Stimulated activated CD8-positive, alpha-beta memory T cell treated with anti-CD3 and anti-CD28 coated beads, Interleukin-4, amount 100 ng/mL, for 4 hours (primary cell): ENCODE results near the gene GABRB3.

Experiments used
- DNase-seq, 2 donors: peaks; one replicate each; pipeline ENCODE4 v3.0.0-alpha.2; 2020; ENCODE audit warnings: low read depth in 2 of 2, low spot score in 1 of 2

Gene GABRB3

DNA sequence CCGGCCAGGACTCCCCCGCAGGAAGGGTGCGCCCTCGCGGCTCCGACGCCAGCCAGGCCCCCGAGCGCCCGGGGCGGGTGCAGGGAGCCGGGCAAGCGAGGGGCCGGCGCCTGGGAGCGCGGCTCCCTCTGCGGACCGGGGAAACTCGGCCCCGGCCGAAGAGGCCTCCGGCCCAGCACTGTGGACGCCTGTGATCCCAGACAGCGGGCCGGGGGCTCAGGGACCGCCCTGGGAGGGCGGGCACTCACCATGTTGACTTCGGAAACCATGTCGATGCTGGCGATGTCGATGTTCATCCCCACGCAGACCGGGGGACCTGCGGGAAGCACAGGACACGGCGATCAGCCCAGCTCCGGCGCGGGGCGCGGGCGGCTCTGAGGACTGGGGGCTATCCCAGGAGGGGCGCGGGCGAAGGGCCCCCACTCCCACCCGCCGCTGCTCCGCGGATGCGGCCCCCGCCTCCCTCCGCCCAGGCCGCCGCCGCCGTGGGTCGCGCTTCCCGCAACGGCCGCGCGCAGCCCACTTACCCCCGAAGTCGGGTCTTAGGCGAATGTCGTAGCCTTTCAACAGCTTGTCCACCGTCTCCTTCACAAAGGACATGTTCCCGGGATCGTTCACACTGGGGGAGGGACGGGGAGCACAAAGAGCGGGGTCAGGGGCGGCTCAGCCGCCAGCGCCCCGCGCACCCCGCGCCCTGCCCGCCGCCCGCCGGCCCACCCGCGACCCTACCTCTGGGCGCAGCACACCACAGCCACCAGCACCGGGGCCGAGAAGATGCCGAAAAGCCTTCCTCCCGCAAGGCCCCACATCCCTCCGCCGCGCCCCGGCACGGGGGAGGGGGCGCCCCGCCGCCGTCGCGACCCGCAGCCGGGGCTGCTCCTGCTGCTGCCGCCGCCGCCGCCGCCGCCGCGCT lies at the start of gene GABRB3:
TSS of gene GABRB3 (minus strand) at position 913 of the 913 bp plus-strand sequence.
- DNase-seq: no peak

DNA sequence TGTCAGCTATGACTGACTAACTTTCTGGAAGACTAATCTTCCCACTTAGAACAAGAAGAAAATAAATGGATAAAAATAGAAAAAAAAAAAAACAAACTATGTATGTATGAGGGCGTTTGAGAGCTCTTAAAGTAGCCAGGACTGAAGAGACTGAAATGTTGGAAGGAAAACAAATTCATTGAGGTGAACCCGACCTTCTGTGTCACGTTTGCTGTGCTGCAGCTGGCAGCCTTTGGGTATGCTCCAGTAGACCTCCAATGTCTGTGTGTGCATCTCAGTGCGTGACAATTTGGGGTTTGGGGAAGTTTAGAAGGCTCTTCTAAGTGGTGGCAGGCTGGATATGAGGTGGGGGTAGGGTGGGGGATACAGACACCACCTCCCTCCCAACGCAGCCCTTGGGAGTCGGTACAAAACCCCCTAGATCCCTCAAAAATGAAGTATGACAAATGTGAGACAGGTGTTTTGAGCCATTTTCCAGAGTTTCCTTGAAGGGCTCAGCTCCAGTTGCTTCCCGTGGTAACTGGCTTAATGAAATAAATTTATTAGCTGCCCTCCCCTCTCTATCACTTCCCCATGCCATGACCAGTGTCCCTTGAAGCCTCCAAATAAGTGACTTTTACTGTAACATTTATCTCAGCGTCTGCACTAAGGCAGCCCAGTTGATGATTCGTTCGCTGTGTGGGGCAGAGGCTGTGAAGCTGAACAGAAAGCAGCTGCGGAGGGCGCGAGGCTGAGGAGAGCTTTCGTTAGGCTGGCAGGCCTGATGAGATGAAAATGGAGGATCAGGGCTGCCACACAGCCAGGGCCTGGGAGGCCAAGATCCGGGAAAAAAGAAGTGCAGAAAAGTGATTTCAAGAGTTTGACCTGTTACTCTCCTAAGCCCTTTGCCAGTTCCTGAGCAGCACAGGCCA lies 34.9 kb upstream of the GABRB3 start:
- no peak for DNase-seq

DNA sequence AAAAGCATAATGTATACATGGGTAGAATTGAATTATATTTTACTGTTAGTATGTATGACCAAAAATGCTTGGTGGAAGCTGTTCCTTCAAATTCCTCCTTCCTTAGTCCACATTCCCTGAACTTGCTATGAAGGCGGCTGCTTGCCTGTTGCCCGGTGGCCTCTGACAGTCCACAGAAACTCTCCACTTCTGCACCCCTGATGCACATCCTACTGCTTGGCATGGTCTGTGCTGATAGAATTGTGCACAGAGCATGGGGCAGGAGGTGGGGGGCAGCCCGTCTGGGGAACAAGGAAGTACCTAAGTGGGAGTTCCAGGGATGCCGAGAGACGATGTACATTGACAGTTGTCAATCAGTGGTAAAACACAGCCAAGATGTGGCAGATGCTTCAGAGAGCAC lies 33.7 kb upstream of the GABRB3 start:
- DNase-seq: no peak

DNA sequence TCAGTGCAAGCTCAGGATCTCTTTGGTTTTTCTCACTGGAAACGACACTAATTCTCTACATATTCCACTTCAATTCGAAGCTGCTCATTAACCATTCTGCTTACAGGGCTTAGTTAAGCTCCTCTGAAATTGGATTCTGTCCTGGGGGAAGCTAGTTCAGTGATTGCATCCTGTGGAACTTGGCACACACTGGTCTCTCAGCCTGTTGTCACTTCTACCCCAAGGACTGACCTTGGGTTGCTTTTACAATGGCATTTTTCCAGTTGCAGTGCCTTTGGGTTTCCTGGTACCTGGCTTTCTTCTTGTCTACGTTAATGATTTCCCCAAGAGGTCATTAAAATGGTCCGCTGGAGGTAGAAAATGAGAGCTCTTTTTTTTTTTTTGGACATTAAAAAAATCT lies 33.3 kb upstream of the GABRB3 start:
- no peak for DNase-seq

DNA sequence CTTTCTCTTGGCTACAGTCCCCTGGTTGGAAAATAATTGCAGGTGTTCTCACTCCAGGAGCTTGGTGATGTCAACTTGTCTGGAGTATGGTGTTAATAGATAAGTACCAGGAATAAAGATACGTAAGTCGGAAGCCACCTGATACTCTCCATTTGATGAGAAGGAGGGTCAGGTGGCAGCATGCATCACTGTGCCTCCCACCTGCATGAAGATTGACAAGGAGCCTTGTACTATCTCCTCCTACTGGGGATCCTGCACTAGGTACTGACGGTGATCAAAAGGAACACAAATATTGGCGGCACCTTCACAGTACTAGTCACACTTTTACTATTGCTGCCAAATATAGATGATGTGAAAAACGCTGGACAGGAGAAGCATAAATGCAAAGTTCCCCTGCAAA lies 32.6 kb upstream of the GABRB3 start:
- DNase-seq: no peak

DNA sequence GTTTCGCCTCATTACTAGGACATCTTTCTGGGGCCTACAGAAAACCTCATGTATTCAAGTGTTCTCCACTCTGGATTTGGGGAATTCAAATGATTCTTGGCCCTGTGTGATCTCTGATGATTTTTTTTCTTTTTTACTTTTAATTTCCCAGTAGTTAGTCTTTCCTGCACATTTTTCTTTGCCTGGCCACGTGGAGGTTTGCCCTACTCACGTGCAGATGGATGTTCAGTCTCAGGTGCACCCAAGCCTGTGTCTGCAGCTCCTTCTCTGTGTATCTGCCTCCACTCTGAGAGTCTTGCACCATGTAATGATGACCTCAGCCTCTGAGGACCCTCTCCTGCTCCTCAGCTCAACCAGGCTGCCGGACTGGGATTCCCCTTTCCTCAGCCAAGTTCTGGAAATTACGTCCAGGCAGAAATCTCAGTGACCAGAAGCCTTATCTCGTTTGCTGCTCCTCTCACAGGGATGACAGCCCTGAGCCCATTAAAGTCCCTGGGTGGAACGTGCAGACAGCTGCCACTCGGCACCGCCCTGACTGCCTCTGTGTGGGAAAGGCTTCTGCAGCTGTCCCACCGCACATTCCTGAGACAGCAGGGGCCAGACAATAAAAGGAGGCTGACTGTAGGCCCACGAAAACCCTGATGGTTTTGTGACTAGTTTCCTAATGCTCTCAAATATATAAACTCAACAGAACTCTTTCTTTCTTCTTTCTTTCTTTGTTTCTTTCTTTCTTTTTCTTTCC lies 31.4 kb upstream of the GABRB3 start:
- no peak for DNase-seq

DNA sequence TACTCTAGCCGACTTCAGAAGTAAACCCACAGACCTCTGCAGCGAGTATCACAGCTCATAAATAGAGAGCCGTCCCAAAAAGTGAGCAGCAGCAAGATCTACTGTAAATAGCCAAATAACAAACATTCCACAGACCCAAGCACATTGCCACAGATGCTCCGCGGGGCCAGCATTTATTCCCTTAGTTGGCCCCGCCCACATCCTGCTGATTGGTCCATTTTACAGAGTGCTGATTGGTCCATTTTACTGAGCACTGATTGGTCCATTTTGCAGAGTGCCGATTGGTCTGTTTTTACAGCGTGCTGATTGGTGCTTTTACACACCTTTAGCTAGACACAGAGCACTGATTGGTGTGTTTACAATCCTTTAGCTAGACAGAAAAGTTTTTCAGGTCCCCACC lies 17.3 kb upstream of the GABRB3 start:
- no peak for DNase-seq

DNA sequence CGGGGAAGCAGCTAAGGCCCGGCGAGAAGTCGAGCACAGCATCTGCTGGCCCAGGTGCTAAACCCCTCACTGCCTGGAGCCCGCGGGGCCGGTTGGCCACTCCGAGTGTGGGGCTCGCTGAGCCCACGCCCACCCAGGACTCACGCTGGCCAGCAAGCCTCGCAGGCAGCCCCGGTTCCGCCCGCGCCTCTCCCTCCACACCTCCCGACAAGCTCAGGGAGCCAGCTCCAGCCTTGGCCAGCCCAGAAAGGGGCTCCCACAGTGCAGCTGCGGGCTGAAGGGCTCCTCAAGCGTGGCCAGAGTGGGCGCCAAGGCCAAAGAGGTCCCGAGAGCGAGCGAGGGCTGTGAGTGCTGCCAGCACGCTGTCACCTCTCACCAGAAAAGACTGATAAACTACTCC lies 8.9 kb upstream of the GABRB3 start:
- DNase-seq: no peak

DNA sequence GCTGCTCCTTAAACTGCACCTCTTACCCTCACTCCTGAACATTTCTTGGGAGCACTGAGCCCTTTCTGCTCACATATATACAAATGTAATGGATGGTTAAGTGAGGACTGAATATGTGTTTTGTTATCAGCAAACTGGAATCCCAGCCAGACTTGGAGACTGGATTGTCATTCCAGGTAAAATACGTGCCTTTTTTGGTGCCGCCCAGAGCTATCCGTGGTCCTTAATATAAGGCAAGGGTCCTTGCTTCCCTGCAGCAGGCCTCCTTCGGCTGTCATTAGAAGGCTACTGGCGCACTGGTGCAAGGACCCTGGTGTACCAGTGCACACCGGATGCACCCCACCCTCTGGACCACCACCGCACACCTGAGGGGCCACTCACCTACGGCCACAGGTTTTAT lies 1.1 kb upstream of the GABRB3 start:
- no peak for DNase-seq

DNA sequence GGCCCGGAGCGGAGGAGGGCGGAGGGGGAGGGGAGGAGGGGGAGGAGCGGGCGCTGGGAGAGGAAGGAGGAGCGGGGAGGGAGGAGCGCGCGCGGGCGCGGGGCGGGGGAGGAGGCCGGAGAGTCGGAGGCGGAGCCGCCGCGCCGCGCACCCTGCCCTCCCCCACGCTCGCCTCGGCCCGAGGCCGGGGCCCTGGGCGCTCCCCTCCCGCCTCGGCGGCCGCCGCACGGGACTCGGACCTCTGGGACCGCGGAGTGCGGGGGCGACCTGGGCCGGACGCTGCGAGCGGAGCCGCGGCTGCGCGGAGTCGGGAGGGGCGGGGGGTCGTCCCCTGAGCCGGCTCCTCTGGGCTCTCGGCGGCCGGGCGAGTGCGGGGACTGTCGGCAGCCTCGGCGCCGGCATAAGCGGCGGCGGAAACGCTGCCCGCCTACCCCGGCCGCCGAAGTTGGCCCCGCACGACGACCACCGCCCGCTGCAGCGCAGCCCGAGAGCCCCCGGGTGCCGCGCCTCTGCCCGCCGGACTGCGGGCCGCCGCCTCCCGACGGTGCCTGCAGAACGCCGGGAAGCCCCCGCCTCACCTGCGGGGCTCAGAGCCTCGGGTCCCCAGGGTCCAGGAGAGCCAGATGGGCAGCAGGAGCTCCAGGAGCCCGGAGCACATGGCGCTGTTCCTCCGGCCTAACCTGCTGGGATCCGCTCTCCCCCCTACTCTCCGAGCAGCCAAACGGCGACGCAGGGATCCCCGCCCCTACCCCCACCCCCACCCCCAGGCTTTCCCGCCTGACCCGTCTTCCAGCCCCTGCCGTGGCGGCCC lies 406 bp upstream of the GABRB3 start:
- no peak for DNase-seq

DNA sequence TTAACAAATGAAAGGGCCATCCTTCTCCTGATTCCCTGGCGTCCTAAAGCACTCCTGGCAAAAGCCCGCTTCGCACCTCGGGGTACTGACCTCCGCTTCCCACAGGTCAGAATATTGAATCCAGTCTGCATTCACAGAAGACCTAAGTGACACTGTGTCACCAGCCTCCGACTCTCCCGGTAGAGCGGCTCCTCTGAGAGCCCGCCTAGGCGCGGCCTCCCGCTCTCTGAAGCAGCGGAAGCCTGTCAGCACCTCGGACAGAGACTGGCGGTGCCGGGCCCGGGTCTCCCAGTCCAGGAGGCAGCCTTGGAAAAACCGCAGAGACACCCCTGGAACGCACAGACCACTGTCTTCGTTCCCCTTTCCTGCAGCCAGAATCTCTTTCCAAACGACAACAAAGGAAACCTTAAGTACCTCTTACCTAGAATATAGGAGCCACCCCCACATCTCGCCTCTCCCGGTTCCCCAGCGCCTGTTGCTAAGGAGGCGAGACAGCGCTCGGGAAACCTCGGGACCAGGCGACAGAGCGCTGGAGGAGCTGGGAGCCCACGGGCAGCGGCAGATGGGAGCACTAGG lies 1.2 kb downstream of the GABRB3 start:
- no peak for DNase-seq

DNA sequence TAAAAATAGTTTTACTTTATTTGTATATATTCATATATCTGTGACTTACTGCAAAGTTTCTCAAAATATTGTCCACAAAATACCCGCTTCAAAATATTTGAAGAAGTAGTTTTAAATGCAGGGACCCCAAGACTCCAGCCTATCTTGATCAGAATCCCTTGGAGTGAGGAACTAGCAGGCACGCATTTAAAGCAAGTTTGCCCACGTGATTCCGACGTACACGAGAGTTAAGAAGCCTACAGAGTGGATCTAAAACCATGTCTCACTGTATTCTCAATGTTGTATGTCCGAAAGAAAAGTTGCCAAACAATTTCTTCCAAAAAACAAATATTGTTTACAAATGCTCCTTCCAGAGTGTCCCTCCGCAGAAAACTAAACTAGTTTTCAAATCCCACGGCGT lies 1.7 kb downstream of the GABRB3 start:
- no peak for DNase-seq

DNA sequence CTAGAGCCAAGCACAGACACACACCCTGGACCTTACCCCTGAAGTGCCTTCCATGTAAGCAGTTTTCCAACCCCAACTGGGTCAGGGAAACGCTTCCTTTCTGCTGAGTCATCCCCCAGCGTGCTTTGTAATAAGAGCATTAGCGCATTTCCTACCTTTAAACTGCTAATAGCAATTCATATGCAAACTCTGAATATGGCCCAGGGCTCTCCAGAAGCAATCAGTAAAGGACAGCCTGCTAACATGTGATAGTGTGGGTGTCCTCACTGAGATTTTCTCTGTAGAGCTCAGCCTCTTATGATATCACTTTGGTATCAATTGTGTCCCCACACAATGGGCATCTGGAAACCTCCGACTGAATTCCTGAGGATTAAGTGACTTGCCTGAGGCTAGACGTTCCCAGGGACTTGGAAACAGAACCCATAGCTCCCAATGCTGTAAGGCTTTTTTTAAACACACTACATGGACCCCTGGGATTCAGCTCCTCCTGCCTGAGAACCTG lies 5.6 kb downstream of the GABRB3 start:
- no peak for DNase-seq

DNA sequence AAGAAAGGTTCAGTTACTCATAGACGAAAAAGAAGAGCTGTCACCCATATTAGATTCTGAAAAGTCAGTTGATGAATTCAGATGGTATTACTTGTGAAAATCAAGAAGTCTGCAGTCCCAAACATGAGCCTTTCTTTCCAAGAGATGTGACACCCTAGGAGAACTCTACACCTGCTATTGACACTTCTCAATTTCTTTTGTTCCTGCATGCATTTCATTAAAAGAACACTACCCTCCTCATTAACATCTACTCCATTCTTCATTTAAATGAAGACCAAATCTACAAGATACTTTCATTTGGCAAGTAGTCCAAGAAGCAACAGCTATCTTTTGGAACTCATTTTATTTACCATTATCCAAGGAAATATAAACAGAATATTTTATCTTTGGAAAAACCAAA lies 6.6 kb downstream of the GABRB3 start:
- DNase-seq: no peak

DNA sequence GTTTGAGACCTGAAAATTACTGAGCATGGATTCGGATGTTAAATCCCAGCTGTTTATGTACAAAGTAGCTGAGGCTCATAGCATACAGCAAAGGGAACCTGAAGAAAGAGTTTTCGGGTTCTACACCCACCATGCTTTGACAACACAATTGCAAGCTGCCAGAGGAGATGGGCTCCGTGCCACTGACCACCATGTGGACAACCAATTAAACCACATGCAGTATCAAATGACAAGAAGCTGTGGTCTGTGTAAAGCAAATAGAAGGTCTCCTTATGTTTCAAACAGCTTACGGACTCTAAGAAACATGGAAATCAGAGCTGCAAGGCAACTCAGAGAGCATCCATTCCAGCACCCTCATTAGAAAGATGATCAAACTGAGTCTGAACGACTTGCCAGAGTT lies 12.9 kb downstream of the GABRB3 start:
- DNase-seq: no peak

DNA sequence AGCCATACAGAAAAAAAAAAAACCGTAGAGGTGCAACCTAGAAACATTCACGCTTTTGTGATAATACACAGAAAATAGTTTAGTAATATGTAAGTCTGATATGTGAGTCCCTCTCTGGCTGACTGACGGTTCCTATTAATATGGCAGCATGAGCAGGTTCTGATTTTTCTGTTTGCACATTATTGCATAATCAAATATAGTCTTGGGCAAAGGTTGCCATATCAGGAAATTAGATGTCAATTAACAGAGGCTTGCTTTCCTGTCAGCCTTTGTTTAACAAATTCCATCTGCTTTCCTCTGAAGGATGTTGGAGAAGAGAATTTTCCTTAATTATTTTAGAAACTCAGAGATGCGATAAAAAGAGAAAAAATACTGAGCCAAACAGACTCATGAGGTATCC lies 14.8 kb downstream of the GABRB3 start:
- no peak for DNase-seq

DNA sequence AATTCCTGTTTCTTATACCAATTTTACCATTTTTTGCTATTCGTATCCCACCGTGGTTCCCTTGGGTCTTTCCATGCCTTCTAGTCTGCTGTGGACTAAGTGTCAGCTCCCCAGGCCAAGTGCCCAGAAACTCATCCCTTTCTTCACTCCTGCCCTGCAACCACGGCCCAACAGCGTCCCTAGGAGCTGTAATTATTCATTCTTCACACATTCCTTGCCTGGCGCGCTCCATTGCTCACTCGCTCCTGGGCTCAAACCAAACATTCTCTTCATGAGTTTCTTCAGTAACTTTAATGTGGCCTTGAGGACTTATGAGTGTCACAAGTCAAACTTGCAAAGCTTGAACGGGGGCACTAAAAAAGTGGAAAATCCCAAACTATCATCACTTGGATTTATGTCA lies 15.7 kb downstream of the GABRB3 start:
- DNase-seq: no peak

DNA sequence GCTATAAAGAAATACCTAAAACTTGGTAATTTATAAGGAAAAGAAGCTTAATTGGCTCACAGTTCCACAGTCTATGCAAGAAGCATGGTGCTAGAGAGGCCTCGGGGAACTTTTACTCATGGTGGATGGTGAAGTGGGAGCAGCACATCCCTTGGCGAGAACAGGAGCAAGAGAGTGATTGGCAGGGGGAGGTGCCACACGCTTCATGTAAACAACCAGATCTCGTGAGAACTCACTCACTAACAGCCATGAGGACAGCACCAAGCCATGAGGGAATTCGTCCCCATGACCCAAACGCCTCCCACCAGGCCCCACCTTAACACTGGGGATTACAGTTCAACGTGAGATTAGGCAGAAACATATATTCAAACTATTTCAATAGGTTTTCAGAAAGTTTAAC lies 28.0 kb downstream of the GABRB3 start:
- no peak for DNase-seq

DNA sequence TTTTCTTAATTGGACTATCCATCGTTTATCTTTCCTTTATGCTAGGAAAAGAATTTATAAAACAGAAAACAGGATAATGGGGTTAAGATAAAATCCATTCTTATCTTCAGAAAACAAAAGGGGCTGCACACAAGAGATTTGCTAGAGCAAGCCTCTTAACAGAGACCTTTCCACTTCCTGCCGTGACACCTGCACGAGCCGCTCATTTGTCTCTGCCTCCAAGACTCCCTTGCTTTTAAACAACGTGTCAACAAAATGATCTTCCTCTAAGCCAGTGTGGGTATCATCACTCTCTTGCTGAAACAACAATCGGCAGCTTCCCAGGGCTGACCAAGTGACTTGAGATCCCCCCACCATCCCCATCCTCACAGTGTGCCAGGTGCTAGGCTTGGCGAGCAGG lies 33.1 kb downstream of the GABRB3 start:
- DNase-seq: no peak

DNA sequence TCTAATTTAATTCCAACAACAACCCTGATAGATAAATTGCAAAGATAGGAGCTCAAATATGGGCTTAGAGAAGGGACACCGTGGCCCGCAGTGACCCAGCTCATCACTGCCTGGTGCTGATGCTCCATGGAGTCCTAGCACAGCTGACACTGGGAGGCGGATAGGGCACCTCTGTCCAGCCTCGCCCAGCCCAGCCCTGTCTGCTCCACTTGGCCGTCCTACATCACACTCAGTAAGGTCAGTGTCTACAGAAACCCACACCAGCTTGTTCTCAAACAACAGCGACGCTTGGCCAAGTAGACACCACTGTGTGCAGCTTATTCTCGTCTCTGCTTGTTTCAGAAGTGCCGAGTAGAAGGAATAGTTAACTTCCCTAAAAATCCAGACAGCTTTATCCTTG lies 33.9 kb downstream of the GABRB3 start:
- no peak for DNase-seq
